Lower leg skin (tissue), 4 donors: ENCODE results near the gene DBI. TPM values are rescaled to one million over a fixed set of nuclear protein-coding genes. Genes with fewer than 3 reads are reported as not detected.

ENCODE experiments used
- DNase-seq, 2 donors: peaks; one replicate each; pipeline ENCODE4 v3.0.0-alpha.2; 2019; ENCODE audit warnings: low spot score in 2 of 2
- H3K4me3 ChIP-seq: fragments of 200-600 bp; sonication (generic); 2 replicates; pipeline ENCODE4 v1.5.1; 2017; ENCODE audit warnings: mild to moderate bottlenecking, low read depth; ENCODE audit not compliant: poor library complexity, severe bottlenecking
- CTCF ChIP-seq, 3 donors: fragments of 450-650 bp; IDR thresholded peaks; one replicate each; pipeline ENCODE4 v1.5.1; 2016; ENCODE audit warnings: antibody characterized with exemption in 3 of 3, mild to moderate bottlenecking in 3 of 3, moderate library complexity in 2 of 3
- POLR2A ChIP-seq, 2 donors: fragments of 450-650 bp; IDR thresholded peaks; one replicate each; pipeline ENCODE4 v1.6.1; 2016 to 2017; ENCODE audit warnings: antibody characterized with exemption in 2 of 2, mild to moderate bottlenecking in 1 of 2, moderate library complexity in 1 of 2
- WGBS, 2 donors: methylation state at CpG; one replicate each; pipeline ENCODE4 v1.1.5; 2018; 5-methylcytosine and 5-hydroxymethylcytosine counted together
- intact Hi-C: fragments of 100-400 bp; cut with DNase I; formaldehyde crosslinking; loops from one replicate; pipeline ENCODE4 v1.15.0; 2023; ENCODE audit warnings: low total_unique reads
- total RNA-seq, 4 donors: library from RNA; depleted of rRNA; stranded (reverse); fragments of >200 nt; gene quantifications; one replicate each; pipeline ENCODE4 v1.1.0, GENCODE V29; 2016

DBI gene
- total RNA-seq, 4 donors from 2014 or later, result 266 to 369 (median 326) TPM

GRCh38 chr2:119350311-119350998 is 16.3 kb upstream of the DBI start:
- intact Hi-C loops, result no loop called here
- H3K4me3 ChIP-seq, result no peak overlapping the region
- no peak for TF ChIP-seq POLR2A (IDR thresholded peaks at IDR 0.05)
- TF ChIP-seq CTCF (IDR thresholded peaks at IDR 0.05), result no peak
- 42 to 47% methylated on average over 4 of the region's 4 CpGs for WGBS, 2 donors
- no peak for DNase-seq

- intact Hi-C loops, result no loop called here
- TF ChIP-seq CTCF (IDR thresholded peaks at IDR 0.05), result no peak
- no peak for TF ChIP-seq POLR2A (IDR thresholded peaks at IDR 0.05)
- no peak overlapping the region for H3K4me3 ChIP-seq
- DNase-seq, result no peak
These were observed 14.4 kb upstream of the DBI start for GRCh38 chr2:119352357-119352756.

- WGBS, 2 donors, result 95% methylated on average over 1 of the region's 1 CpG
- no peak for DNase-seq
- H3K4me3 ChIP-seq, result no peak overlapping the region
- TF ChIP-seq POLR2A (IDR thresholded peaks at IDR 0.05) (no peak), CTCF (IDR thresholded peaks at IDR 0.05) (no peak)
- intact Hi-C loops, result no loop called here
These were observed 11.9 kb upstream of the DBI start for GRCh38 chr2:119354860-119355259.

GRCh38 chr2:119359774-119360173 is 7.0 kb upstream of the DBI start:
- DNase-seq, result no peak
- intact Hi-C loops, result no loop called here
- 91 to 92% methylated on average over 6 of the region's 6 CpGs for WGBS, 2 donors
- TF ChIP-seq CTCF (IDR thresholded peaks at IDR 0.05) (no peak), POLR2A (IDR thresholded peaks at IDR 0.05) (no peak)
- no peak overlapping the region for H3K4me3 ChIP-seq

GRCh38 chr2:119360423-119360966 is 6.3 kb upstream of the DBI start:
- WGBS, 2 donors, result 90 to 93% methylated on average over 2 of the region's 2 CpGs
- no peak for TF ChIP-seq POLR2A (IDR thresholded peaks at IDR 0.05)
- no peak for TF ChIP-seq CTCF (IDR thresholded peaks at IDR 0.05)
- no peak overlapping the region for H3K4me3 ChIP-seq
- no peak for DNase-seq
- intact Hi-C loops, result no loop called here

- intact Hi-C loops, result no loop called here
- no peak for DNase-seq
- WGBS, 2 donors, result 83 to 90% methylated on average over 6 of the region's 6 CpGs
- TF ChIP-seq POLR2A (IDR thresholded peaks at IDR 0.05), result no peak
- no peak for TF ChIP-seq CTCF (IDR thresholded peaks at IDR 0.05)
- H3K4me3 ChIP-seq, result no peak overlapping the region
These were observed 2.0 kb upstream of the DBI start for GRCh38 chr2:119364798-119365197.
